Neural cell (in vitro differentiated cells): Measurements from ENCODE around the gene CYP1A1. TPM values are rescaled to one million over a fixed set of nuclear protein-coding genes. Genes with fewer than 3 reads are reported as not detected.

ENCODE experiments used
- H2AFZ ChIP-seq: fragments of 200-600, 300-800 bp; sonication (generic), shearing (Covaris generic); 2 replicates; pipeline ENCODE4 v1.6.0; 2014; ENCODE audit warnings: low read depth, mild to moderate bottlenecking, antibody characterized with exemption, low read length, moderate library complexity
- H3F3A ChIP-seq: fragments of 200-600 bp; shearing (Covaris generic); 2 replicates; pipeline ENCODE4 v1.6.1; 2016; ENCODE audit warnings: mild to moderate bottlenecking, moderate library complexity, mixed read lengths, antibody characterized with exemption, low read length; ENCODE audit not compliant: insufficient read depth, poor library complexity, severe bottlenecking
- H3K27ac ChIP-seq: fragments of 200-600, 300-800 bp; sonication (generic), shearing (Covaris generic); 2 replicates; pipeline ENCODE4 v1.5.1; 2014; ENCODE audit warnings: mild to moderate bottlenecking, low read length, moderate library complexity
- H3K27me3 ChIP-seq: fragments of 300-800, 200-600 bp; sonication (generic), shearing (Covaris generic); 2 replicates; pipeline ENCODE4 v1.6.0; 2014; ENCODE audit warnings: mild to moderate bottlenecking, low read depth, low read length, moderate library complexity; ENCODE audit not compliant: insufficient read depth
- H3K36me3 ChIP-seq: fragments of 300-800, 200-600 bp; sonication (generic), shearing (Covaris generic); 2 replicates; pipeline ENCODE4 v1.5.1; 2014; ENCODE audit warnings: mild to moderate bottlenecking, antibody characterized with exemption, low read length, moderate library complexity; ENCODE audit not compliant: insufficient read depth
- H3K4me2 ChIP-seq: fragments of 300-800, 200-600 bp; sonication (generic), shearing (Covaris generic); 2 replicates; pipeline ENCODE4 v1.6.0; 2014; ENCODE audit warnings: mild to moderate bottlenecking, low read length
- H3K4me3 ChIP-seq: fragments of 300-800, 200-600 bp; sonication (generic), shearing (Covaris generic); 2 replicates; pipeline ENCODE4 v1.5.1; 2014; ENCODE audit warnings: mild to moderate bottlenecking, low read length, moderate library complexity
- H3K79me2 ChIP-seq: fragments of 200-600 bp; shearing (Covaris generic); replicated peaks from 2 replicates; pipeline ENCODE4 v1.6.0; 2014; ENCODE audit warnings: mild to moderate bottlenecking, low read length, moderate library complexity; ENCODE audit not compliant: insufficient read depth
- H3K9ac ChIP-seq: fragments of 300-800, 200-600 bp; sonication (generic), shearing (Covaris generic); 2 replicates; pipeline ENCODE4 v1.6.1; 2016; ENCODE audit warnings: mild to moderate bottlenecking, low read length, mixed read lengths
- H3K9me2 ChIP-seq: fragments of 200-600 bp; shearing (Covaris generic); 2 replicates; pipeline ENCODE4 v1.6.1; 2016; ENCODE audit warnings: mild to moderate bottlenecking, low read length, mixed read lengths; ENCODE audit not compliant: insufficient read depth
- H3K9me3 ChIP-seq: fragments of 200-600, 300-800 bp; sonication (generic), shearing (Covaris generic); 2 replicates; pipeline ENCODE4 v1.6.1; 2016; ENCODE audit warnings: mild to moderate bottlenecking, mixed run types, low read length, moderate library complexity, mixed read lengths
- H4K20me1 ChIP-seq: fragments of 200-600 bp; shearing (Covaris generic); 2 replicates; pipeline ENCODE4 v1.6.1; 2016; ENCODE audit warnings: mild to moderate bottlenecking, mixed run types; ENCODE audit not compliant: insufficient read depth
- EP300 ChIP-seq: fragments of 450-650 bp; conservative IDR thresholded peaks from 2 replicates; pipeline ENCODE4 v1.6.1; 2014; ENCODE audit warnings: antibody characterized with exemption, mild to moderate bottlenecking, moderate library complexity; ENCODE audit not compliant: poor library complexity, severe bottlenecking
- EZH2 ChIP-seq: fragments of 200-600, 300-800 bp; shearing (Covaris generic), sonication (generic); IDR thresholded peaks from 2 replicates; pipeline ENCODE4 v1.6.1; 2014; ENCODE audit warnings: antibody characterized with exemption, low read length, borderline replicate concordance, mild to moderate bottlenecking; ENCODE audit not compliant: insufficient read depth, poor library complexity, severe bottlenecking
- MXI1 ChIP-seq: fragments of 450-650 bp; conservative IDR thresholded peaks from 2 replicates; pipeline ENCODE4 v1.6.1; 2014; ENCODE audit warnings: antibody characterized with exemption, mild to moderate bottlenecking; ENCODE audit not compliant: poor library complexity, severe bottlenecking
- POLR2AphosphoS5 ChIP-seq: IDR thresholded peaks from 2 replicates; pipeline ENCODE4 v1.6.1; 2012
- RAD21 ChIP-seq: fragments of 450-650 bp; conservative IDR thresholded peaks from 2 replicates; pipeline ENCODE4 v1.6.1; 2014; ENCODE audit warnings: antibody characterized with exemption, mild to moderate bottlenecking, moderate library complexity
- SMC3 ChIP-seq: fragments of 450-650 bp; conservative IDR thresholded peaks from 2 replicates; pipeline ENCODE4 v1.6.1; 2014; ENCODE audit warnings: antibody characterized with exemption, mild to moderate bottlenecking, moderate library complexity; ENCODE audit not compliant: poor library complexity
- TAF1 ChIP-seq: IDR thresholded peaks from 2 replicates; pipeline ENCODE4 v1.6.1; 2012; ENCODE audit warnings: low read depth
- polyA plus RNA-seq: library from polyadenylated mRNA; depleted of rRNA; stranded (reverse); fragments of >200 nt; gene quantifications from 2 replicates; pipeline ENCODE4 v1.2.3, GENCODE V29; 2014
- TF ChIP-seq, protein P1 (sequence below): fragments of 450-650 bp; IDR thresholded peaks from 2 replicates; pipeline ENCODE4 v1.5.1; 2014; ENCODE audit warnings: antibody characterized with exemption, mild to moderate bottlenecking, moderate library complexity; ENCODE audit not compliant: poor library complexity, severe bottlenecking
- TF ChIP-seq, protein P2 (sequence below): IDR thresholded peaks from 2 replicates; pipeline ENCODE4 v1.6.1; 2012; ENCODE audit warnings: borderline replicate concordance

CYP1A1 gene
- polyA plus RNA-seq, 1 donor from 2014 or later, result 0.09 TPM

DNA sequence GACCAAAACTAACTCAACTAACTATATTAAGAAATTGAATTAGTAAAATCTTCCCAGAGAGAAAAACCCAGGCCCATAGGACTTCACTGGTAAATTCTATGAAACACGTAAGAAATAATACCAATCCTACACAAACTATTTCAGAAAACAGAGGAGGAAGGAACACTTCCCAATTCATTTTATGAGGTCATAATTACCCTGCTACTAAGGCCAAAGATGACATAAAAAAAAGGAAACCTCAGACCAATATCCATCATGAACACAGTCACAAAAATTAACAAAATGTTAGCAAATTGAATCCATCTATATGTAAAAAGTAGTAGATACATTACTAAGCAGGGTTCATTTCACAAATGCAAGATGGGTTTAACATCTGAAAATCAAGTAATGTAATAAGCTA, 33.0 kb downstream of the CYP1A1 start:
- H4K20me1 ChIP-seq, result no peaks in the 10 kb centered on the region
- no peak overlapping the region for H3K4me2 ChIP-seq
- H3K36me3 ChIP-seq, result no peaks in the 10 kb centered on the region
- no peaks in the 10 kb centered on the region for H3K9me3 ChIP-seq
- no peaks in the 10 kb centered on the region for H3K27me3 ChIP-seq
- no peaks in the 10 kb centered on the region for H3F3A ChIP-seq
- no peak overlapping the region for H3K27ac ChIP-seq
- no peak overlapping the region for H3K4me3 ChIP-seq
- H3K79me2 ChIP-seq, result peaks cover 65% of the 10 kb centered on the region
- H2AFZ ChIP-seq, result no peak overlapping the region
- H3K9ac ChIP-seq, result no peak overlapping the region
- no peaks in the 10 kb centered on the region for H3K9me2 ChIP-seq
- TF ChIP-seq, protein P1, sequence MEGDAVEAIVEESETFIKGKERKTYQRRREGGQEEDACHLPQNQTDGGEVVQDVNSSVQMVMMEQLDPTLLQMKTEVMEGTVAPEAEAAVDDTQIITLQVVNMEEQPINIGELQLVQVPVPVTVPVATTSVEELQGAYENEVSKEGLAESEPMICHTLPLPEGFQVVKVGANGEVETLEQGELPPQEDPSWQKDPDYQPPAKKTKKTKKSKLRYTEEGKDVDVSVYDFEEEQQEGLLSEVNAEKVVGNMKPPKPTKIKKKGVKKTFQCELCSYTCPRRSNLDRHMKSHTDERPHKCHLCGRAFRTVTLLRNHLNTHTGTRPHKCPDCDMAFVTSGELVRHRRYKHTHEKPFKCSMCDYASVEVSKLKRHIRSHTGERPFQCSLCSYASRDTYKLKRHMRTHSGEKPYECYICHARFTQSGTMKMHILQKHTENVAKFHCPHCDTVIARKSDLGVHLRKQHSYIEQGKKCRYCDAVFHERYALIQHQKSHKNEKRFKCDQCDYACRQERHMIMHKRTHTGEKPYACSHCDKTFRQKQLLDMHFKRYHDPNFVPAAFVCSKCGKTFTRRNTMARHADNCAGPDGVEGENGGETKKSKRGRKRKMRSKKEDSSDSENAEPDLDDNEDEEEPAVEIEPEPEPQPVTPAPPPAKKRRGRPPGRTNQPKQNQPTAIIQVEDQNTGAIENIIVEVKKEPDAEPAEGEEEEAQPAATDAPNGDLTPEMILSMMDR, result no peak
- TF ChIP-seq EP300 (no peak), RAD21 (no peak), MXI1 (no peak), POLR2AphosphoS5 (no peak), EZH2 (no peak), SMC3 (no peak), TAF1 (no peak)
- TF ChIP-seq, protein P2, sequence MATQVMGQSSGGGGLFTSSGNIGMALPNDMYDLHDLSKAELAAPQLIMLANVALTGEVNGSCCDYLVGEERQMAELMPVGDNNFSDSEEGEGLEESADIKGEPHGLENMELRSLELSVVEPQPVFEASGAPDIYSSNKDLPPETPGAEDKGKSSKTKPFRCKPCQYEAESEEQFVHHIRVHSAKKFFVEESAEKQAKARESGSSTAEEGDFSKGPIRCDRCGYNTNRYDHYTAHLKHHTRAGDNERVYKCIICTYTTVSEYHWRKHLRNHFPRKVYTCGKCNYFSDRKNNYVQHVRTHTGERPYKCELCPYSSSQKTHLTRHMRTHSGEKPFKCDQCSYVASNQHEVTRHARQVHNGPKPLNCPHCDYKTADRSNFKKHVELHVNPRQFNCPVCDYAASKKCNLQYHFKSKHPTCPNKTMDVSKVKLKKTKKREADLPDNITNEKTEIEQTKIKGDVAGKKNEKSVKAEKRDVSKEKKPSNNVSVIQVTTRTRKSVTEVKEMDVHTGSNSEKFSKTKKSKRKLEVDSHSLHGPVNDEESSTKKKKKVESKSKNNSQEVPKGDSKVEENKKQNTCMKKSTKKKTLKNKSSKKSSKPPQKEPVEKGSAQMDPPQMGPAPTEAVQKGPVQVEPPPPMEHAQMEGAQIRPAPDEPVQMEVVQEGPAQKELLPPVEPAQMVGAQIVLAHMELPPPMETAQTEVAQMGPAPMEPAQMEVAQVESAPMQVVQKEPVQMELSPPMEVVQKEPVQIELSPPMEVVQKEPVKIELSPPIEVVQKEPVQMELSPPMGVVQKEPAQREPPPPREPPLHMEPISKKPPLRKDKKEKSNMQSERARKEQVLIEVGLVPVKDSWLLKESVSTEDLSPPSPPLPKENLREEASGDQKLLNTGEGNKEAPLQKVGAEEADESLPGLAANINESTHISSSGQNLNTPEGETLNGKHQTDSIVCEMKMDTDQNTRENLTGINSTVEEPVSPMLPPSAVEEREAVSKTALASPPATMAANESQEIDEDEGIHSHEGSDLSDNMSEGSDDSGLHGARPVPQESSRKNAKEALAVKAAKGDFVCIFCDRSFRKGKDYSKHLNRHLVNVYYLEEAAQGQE, result no peak

DNA sequence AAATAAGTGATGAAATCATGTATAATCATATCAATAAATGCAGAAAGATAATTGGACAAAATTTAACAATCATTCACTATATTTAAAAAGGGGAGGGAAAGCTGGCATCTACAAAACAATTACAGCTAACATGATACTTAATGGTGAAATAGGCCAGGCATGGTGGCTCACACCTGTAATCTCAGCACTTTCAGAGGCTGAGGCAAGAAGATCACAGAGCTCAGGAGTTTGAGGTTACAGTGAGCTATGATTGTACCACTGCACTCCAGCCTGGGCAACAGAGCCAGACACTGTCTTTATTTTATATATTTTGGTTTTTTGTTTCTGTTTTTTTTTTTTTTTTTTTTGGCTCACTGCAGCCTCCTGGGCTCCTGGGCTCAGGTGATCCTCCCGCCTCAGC, 41.6 kb downstream of the CYP1A1 start:
- Histone ChIP-seq H4K20me1 (no peaks in the 10 kb centered on the region), H3K9me3 (no peaks in the 10 kb centered on the region), H3F3A (no peaks in the 10 kb centered on the region), H3K79me2 (peaks cover 11% of the 10 kb centered on the region), H3K9me2 (no peaks in the 10 kb centered on the region), H3K36me3 (no peaks in the 10 kb centered on the region), H3K4me3 (no peak overlapping the region), H3K27me3 (no peaks in the 10 kb centered on the region), H3K9ac (no peak overlapping the region), H3K4me2 (no peak overlapping the region), H3K27ac (no peak overlapping the region), H2AFZ (no peak overlapping the region)
- TF ChIP-seq, protein P2, result no peak
- TF ChIP-seq POLR2AphosphoS5 (no peak), SMC3 (no peak), EP300 (no peak), EZH2 (no peak), RAD21 (no peak), TAF1 (no peak), MXI1 (no peak)
- TF ChIP-seq, protein P1, result no peak
